Stimulated activated CD4-positive, alpha-beta T cell treated with anti-CD3 and anti-CD28 coated beads, Interleukin-2, amount 100 ng/mL, for 4 hours (primary cell): Measurements from ENCODE around the gene FCRL6.

ENCODE experiments used
- DNase-seq: peaks from one replicate; pipeline ENCODE4 v3.0.0-alpha.2; 2020; ENCODE audit warnings: low read depth

Gene FCRL6

GRCh38 chr1:159864262-159864661 lies 62.1 kb downstream of the FCRL6 start:
- no peak for DNase-seq
